HG02763 (cell line): ENCODE data around the gene PPP1R37.
"Not testable (repeated sequence)": the region's sequence is repeated elsewhere in the genome, so short reads cannot be mapped to it uniquely, and the experiment has no call there.

ENCODE experiments used
- ATAC-seq: cut with Tn5 transposase; IDR thresholded peaks from one replicate; pipeline ENCODE4 v1.9.1; 2021; ENCODE audit warnings: mild to moderate bottlenecking, moderate library complexity; ENCODE audit not compliant: unreplicated experiment

The PPP1R37 gene

DNA sequence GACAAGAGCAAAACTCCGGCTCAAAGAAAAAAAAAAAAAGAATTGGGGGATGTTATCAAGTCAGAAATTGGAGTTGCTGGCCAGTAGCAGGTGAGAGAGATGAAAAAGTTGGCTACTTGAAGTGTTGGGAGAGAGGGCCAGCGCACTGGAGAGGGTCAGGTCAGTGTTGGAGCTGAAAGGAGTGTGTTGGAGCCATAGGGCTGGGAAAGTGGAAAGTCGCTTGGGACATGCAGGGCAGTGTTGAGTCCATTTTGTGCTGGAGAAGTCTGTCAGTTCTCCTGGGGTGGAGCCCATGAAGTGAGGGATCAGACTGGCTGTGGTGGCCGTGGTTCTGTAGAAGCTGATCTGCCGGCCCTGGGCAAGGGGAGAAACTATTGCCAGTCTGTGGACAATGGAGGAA lies 1.7 kb downstream of the PPP1R37 start:
- no peak for ATAC-seq

DNA sequence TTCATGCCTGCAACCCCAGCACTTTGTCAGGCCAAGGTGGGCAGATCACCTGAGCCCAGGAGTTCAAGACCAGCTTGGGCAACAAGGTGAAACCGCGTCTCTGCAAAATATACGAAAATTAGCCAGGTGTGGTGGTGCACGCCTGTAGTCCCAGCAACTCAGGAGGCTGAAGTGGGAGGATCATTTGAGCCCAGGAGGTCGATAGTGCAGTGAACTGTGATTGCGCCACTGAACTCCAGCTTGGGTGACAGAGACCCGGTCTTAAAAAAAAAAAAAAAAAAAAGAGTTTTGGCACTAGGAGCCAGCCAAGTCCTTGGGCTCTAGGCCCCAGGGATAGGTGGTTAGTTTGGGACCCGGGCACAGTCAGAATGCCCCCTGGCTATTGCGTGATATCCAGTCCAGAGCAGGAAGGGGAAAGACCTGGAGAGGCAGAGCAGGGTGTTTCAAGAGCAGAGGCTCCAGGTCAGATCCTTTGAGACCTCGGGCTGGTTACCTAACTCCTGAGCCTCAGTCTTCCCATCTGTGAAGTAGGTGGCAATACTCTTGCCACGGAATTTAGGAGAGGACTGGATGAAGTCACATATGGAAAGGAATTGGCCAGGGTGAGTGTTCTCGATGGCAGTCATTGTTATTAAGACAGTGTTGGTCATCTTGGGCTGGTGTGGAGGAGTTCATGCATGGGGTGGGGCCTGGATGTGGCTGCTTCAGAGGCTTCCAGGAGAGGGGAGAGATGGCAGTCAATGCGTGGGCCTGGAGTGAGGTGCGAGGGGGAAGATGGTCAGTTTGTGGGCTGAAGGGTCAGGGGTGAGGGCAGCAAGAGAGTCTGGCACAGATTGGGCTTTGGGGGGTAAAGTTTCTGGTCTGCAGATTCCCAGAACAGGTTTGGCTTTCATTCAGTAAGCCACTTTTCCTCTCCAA lies 2.8 kb downstream of the PPP1R37 start:
- no peak for ATAC-seq

DNA sequence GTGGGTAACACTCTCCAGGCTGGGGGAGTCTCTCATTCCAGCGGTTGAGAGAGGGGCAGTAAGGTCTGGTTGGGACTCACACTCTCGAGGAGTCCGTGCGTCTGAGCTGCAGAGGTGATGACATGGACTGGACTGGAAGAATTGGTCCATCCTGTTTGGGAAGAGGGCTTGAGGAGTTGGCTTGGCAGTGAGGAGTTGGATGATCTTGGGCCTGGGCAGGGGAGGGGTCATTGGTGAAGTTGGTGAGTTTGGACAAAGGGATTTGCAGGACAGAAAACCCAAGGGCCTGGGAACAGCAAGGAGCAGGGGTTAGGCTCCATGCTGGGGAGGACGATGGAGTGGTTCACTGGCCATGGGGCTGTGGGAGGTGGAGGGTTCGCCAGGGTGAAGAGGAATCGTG lies 3.7 kb downstream of the PPP1R37 start:
- ATAC-seq, result no peak

DNA sequence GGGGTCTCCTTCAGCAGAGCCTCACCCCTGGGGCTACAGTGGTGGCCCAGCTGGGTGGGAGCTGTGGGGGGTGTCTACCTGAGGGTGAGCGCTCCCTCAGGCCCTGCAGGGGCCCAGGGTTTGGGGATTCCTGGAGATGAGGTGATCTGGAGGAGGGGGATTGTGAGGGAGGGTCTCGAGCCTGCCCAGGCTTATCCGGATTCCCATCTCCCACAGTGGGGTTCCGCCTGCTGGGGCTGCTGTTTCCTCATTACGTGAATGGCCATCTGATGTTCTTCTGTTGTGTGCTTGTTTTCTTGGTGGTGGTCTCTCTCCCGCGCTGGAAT lies 4.4 kb downstream of the PPP1R37 start:
- ATAC-seq, result no peak

DNA sequence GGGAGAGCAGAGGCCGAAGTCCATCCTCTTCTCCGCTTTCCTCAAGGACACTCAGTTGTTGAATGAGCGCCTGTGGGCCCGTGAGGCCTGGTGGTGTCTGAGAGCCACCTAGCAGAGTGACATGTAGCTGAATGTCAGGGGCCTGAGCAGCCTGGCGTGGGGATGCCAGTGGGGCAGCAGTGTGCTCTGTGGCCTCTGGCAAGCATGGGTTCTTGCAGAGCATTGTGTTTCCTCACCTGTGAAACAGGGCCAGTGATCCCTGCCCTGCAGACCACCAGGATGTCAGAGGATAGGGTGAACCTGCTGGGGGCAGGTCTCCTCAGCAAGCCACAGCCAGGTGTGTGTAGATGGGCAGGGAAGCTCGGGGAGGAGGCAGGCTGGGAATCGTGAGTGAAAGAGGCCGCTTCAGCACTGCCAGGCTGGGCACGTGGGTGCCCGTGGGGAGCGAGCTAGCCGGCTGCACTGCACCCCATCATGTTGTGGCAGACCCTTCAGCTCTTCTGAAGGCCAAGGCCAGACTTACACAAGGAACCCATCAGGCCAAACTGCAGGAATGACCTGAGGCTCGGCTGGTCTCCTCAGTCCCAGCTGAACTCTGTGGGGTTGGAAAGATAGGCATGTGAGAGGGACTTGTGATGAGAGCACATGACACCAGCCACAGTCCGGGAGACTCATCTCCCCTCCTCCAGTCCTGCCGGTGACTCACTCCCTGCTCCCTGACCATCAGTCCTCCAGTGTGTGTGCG lies 5.0 kb downstream of the PPP1R37 start:
- ATAC-seq, result no peak

DNA sequence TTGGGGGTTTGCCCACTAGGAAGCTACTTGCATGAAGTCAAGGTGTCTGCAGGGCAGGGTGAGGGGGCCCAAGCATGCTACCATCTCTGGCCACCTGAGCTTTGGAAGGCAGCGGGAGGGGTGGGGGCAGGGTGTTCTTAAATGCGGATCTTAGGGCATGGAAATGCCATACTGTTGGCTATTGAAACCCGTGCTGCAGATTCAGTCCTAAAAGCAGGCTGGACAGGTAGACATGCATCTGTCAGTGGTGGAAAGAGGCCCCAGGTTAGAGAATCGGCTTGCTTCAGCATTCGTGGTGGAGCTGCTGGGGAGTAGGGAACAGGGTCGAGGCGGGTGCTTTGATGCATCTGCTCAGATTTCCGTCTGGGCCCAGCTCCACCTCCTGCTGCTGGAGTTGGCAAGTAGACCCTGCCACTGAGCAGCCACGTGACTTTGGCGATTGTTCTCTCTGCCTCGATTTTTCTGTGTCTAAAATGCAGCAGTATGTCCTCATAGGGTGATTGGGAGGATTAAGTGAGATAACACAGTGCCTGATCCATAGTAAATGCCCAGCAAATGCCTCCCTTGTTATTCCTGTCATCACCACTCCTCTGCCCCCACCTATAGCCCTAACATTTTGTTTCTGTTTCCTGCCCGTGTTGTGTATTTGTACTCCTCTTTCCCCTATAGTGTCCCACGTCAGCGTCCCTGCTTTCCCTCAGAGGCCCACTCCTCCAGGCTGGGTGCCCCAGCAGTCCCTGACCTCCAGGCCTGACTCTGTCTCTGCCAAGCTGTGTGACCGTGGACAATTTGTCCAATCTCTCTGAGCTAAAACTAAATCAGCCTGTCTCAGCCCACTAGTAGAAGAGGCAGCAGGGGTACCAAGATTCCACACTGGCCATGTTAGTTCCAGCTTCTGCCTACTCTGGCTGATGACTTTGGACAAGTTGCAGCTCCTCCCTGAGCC lies 5.8 kb downstream of the PPP1R37 start:
- ATAC-seq, result no peak

DNA sequence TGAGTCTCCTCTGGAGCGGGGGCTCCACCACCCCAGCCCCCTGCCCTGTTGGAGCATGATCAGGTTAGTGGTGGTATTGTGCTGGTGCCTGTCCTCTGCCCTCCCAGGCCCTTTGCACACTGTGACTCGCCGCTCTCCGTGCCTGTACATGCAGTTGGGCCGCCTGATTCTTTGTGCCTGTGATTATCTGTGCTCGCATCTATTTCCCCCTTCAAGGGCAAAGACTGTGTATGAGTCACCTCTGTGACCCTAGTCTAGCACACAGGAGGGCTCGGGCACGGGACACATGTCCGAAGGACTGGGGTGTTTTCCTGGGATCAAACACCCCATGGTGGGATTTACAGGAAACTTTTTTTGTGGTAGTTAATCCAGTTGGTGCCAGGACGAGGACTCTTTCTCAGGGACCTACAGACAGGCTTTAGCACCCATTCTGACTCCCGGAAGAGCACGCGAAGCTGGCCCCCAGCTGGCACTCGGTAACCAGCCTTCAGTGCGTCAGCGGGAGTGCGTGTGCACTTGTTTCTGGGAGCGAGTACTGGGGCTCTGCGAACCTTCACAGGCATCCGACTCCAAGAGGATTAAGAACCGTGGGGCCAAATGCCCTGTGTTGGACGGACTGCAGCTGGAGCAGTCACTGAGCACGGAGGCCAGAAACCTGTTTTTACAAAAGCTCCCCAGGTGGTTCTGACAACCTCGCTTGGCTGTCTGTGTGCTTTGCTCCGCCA lies 6.7 kb downstream of the PPP1R37 start:
- no peak for ATAC-seq

DNA sequence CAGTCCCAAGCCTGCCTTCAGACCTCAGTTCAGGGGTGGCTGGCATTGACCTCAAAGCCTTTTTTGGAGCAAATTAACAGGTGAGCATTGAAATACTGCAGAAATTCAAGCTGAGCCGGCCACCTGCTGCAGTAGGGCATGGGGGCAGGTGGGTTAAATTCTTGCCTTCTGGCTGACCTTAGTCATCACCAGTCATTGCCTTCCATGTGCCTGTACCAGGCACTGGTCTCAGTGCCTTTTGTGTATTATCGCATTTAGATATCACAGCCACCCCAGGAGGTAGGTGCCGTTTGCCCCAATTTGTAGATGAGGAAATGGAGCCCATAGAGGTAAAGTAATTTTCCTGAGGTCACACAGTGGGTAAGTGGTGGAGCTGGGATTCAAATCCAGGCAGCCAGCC lies 7.2 kb downstream of the PPP1R37 start:
- no peak for ATAC-seq

DNA sequence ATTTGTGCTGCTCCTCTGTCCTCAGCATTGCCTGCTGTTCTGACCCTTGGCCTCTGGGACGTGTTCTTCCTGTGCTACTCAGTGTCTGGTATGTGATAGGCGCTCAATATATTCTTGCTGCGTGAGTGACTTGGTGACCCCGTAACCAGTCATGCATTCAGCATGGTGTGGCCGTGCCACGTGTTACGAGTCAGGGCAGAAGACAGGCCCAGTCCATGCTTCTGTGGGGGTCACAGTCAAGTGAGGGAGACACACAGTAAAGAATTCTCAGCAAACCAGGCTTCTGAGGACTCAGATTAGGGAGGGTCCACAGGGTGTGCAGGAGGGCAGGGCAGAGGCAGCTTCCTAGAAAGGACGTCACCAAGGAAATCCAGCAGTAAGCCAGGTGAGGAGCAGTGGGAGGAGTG lies 7.9 kb downstream of the PPP1R37 start:
- ATAC-seq, result no peak

DNA sequence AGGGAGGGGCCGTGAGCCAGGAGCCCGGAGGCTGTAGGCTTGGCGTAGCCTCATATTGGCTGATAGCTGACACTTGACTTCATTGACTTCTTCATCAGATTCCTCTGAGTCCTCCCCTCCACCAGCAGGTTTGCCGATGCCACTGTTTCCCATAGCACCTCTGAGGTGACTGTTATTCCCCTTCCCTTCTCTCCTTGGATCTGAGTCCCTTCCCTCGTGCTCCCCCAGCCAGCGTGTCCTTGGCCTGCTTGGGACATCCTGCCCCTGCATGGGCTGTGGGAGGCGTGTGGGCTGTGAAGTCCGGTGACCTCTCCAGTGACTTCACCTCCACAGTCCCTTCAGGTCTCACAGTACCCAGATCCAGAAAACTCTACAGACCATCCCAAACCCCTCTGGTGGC lies 8.8 kb downstream of the PPP1R37 start:
- no peak for ATAC-seq

DNA sequence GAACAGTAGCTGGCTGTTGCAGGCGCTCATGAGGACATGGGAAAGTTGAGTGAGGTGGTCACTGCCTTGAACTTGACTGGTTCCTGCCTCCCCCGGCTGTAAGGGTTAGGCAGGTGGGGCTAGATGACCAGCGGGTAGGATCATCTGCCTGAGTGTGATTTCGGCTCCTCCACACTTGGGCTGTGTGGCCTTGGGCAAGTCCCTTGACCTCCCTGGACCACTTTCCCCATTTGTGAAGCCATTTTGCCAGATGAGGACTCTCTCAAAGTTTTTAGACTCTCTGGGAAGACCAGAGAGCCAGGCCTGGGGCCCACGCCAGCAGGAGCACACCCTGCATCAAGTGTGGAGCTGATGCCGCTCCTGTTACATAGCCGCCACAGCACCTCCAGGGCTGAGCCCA lies 9.5 kb downstream of the PPP1R37 start:
- no peak for ATAC-seq

DNA sequence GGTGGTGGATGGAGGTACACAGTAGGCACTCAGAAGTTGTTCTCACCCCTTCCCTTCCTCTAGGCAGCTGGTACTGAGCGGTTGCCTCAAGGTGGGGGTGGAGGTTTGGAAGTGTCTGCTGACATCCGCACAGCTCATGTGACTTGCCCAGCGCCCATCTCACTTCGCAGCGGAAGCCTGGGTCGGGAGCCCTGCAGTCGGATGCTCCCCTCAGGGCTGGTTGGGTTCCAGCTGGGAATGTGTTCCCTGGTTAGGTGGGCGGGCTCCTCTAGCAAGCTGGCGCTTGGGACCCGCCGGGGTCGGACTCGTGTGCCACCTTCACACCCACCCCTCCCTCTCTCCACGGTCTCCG lies 10.2 kb downstream of the PPP1R37 start:
- no peak for ATAC-seq

DNA sequence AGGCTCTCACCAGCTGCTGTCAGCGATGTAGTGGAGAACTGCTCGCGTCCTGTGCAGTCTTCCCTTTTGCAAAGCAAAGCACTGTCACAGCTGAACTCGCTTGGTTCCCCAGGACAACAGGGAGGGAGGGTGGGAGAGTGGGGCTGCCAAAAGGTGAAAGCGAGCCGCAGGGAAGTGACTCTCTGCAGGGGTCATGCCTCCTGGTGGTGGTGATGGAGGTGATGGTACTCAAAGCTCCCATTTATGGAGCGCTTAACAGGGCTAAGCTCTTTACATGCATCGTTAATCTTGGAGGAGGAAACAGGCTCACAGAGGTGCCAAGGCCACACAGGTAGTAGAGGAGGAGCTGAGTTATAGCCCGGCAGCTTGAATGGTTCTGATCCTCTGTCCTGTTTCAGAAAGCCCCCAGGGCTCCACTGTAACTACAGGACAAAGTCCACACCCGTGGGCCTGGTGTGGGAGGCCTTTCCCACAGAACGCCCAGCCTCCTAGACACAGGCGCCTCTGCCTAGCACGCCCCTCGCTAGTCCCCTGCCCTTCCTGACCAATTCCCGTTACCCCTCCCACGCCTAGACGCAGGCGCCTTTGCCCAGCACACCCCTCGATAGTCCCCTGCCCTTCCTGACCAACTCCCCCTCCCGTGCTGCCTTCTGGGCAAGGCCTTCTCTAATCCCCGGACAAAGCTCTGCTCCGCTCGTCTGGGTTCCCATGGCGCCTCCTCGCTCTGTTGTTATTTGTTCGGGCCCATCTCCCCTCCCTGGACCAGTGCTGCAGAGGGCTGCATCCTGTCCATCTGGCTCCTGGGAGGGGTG lies 10.7 kb downstream of the PPP1R37 start:
- no peak for ATAC-seq

DNA sequence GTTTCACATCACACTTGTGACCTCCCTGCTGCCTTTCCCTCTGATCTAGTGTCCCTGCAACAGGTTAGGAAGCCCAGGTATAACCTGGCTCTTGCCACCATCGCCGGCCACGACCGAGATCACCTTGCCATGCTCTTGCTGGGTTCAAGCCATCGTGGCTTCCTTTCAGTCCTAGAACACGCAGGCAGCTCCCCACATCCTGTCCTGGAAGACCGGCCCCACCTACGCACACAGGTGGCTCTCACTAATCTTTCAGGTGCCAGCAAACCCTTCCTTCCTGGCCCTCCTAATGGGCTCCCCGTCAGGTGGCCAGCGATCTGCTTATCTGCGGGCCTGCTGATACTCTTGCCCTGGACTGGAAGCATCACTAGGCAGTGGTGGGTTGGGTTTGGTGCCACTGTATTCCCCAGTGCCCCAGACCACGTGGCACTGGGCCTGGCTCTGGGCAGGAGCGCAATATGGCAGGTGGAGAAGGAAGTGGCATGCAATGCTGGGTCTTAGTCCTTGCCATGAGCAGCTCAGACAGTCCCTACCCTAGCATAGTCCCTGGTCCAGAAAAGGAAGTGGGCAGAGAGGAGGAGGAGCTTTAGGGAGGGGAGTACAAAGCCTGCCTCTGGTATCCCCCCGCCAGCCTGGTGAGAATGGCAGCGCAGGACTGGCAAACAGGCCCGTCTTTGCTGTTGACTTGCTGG lies 11.8 kb downstream of the PPP1R37 start:
- ATAC-seq, result no peak

DNA sequence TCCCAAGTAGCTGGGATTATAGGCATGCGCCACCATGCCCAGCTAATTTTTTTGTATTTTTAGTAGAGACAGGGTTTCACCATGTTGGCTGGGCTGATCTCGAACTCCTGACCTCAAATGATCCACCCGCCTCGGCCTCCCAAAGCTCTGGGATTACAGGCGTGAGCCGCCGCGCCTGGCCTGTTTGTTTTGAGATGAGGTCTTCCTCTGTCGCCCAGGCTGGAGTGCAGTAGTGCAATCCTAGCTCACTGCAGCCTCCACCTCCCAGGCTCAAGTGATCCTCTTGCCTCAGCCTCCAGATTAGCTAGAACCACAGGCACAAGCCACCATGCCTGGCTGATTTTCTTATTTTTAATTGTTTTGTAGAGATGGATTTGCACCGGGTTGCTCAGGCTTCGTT lies 13.4 kb downstream of the PPP1R37 start:
- ATAC-seq, result not testable (repeated sequence)

DNA sequence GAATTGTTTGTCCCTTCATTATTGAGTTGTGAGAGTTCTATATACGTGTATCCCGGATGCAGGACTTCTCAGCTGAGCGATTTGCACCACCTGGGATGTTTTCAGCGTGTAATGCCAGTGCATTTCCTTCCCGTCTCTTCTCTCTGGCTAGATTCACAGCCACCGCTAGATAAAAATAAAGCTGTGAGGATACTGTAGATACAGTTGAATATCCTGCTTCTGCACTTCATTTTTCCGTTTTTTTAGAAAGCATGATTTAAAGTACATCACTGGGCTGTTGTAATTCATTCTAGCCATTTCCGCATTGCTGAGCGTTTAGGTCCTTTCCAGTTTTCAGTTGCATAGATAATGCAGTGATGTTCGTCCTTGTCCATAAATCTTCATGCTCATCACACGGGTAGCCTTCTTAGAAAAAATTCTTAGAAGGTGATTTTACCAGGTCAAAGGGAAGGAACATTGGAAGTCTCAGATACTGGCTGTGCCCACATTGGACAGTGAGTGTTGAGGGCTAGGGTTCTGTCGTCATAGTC lies 14.7 kb downstream of the PPP1R37 start:
- no peak for ATAC-seq

DNA sequence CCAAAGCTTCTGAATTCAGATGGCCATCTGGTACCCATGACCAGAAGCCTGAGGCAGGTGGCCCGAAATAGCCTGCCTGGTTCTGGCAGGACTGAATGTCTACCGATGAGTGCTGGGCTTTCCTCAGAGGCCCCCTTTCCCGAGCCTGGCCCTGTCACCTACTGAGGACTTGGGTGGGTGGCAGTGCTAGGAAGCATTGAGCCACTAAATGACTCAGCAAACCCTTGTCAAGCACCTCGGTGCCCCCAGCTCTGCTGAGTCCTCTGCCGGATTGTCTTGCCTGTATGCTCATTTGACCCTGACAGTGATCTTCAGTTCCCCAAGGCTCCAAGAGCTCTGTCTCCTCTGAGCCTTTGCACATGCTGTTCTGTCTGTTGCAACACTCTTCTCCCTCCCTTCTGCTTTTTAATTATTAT lies 17.9 kb downstream of the PPP1R37 start:
- ATAC-seq, result no peak

DNA sequence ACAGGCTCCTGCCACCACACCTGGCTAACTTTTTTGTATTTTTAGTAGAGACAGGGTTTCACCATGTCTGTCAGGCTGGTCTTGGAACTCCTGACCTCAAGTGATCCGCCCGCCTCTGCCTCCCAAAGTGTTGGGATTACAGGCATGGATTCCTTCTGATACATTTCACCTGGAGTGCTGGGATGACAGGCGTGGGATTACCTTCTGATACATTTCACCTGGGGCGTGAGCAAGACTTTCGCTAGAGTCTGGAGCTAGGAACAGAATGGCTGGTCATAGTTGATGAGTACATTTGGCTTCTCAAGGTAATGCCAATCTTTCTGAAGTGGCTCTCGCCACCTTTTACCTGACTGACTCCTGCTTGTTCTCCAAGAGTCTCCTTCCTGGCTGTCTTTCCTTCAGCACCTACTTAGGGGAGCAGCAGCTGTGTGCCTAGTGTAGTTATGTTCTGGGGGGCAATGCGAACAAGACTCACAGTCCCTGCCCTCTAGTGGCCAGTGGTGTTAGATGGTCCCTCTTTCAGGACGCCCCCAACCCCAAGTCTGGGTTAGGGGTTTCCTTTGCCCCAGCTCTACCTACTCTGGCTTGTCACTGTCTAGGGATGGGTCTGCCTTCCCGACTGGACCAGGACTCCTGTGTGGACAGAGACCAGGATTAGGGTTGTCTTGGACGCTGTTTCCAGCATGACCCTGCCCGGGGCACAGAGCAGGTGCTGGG lies 19.3 kb downstream of the PPP1R37 start:
- ATAC-seq, result no peak
